ENCODE measurements around the gene LYPLAL1. TPM values are rescaled to one million over a fixed set of nuclear protein-coding genes. Genes with fewer than 3 reads are reported as not detected.

LYPLAL1 gene
- total and polyA plus RNA-seq, 7 donors: 4.6 to 44.6 (median 29.3) TPM

DNA sequence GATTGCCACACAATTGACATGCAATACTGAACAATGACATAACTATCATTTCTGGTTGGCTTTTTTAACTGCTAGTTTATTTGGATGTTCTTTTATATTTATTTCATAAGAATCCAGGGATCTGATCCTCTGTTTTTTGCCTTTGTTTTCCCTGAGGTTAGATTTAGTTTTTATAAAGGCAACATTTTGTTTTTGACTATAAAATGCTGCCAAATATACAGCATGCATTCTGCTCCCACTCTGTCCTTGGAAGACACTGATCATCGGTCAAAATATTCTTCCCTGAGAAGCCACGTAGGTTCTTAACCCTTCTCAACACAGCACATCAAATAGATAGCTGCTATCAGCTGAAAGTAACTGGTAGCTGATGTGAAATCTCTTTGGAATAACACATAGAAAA, 52.5 kb downstream of the LYPLAL1 start:
- no peak for DNase-seq
- Histone ChIP-seq H3K9me3 (no peaks in the 10 kb centered on the region), H3K4me3 (no peak overlapping the region), H3K4me1 (no peaks in the 10 kb centered on the region), H3K27me3 (ENCODE audit: insufficient read depth in 3 of 3, low read length in 2 of 3) (no peaks in the 10 kb centered on the region), H3K36me3 (ENCODE audit: insufficient read depth in 1 of 2, low read depth in 1 of 2) (peaks cover 0 to 45% of the 10 kb centered on the region in 2 donors), H3K27ac (no peak overlapping the region)
- WGBS, 3 donors: 70 to 80% (median 71%) methylated on average over 2 of the region's 2 CpGs
- intact Hi-C loops (cut with DNase I): no loop called here
- ATAC-seq: no peak
- TF ChIP-seq, protein P1, sequence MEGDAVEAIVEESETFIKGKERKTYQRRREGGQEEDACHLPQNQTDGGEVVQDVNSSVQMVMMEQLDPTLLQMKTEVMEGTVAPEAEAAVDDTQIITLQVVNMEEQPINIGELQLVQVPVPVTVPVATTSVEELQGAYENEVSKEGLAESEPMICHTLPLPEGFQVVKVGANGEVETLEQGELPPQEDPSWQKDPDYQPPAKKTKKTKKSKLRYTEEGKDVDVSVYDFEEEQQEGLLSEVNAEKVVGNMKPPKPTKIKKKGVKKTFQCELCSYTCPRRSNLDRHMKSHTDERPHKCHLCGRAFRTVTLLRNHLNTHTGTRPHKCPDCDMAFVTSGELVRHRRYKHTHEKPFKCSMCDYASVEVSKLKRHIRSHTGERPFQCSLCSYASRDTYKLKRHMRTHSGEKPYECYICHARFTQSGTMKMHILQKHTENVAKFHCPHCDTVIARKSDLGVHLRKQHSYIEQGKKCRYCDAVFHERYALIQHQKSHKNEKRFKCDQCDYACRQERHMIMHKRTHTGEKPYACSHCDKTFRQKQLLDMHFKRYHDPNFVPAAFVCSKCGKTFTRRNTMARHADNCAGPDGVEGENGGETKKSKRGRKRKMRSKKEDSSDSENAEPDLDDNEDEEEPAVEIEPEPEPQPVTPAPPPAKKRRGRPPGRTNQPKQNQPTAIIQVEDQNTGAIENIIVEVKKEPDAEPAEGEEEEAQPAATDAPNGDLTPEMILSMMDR (IDR thresholded peaks at IDR 0.05): no peak

DNA sequence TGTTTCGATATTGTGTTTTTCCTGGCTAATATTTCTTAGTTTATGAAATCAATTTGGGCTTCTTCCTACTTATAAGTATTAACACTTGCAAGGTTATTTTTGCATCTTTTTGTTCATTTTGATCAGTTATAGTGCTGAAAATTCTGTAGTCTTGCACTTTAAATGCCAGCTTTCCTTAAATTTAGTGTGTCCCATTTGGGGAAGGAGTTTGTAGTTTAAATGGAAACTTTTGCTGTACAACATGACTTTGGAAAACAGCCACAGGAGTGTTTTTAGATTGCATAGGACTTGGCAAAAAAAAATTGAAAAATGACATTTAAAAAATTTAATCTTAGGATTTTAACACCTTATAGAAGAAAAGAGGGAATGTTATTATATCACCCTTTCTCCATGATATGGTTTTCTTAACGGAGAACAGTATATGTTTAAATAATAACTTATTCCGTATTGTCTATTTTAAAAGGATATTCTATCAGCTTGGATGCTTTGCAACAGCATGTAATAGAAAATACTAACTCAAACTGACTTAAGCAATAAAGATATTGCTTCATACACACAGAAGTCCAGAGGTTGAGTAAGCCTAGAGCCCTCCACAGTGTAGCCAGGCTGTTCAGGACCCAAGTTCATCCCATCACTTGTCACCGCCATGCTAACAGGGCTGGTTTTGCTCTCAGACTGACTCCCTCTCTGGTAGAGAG, 53.8 kb downstream of the LYPLAL1 start:
- 65 to 87% (median 68%) methylated on average over 4 of the region's 4 CpGs for WGBS, 3 donors
- no peak overlapping the region for H3K27ac ChIP-seq

DNA sequence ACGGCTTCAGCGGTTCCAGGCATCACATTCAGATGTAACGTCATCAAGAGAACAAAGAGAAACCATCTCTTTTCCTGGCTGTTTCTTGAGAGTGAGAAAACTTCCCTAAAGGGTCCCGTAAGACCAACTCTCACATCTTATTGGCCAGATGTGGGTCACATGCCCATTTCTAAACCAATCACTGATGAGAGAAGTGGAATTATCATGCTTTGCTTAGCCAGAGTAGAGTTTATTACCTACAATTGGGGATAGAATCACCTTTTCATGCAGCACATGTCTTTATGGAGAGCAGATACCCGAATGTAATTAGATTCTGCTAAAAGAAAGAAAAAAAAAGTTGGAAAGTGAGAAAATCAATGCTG, 54.4 kb downstream of the LYPLAL1 start:
- H3K9me3 ChIP-seq: no peaks in the 10 kb centered on the region
- no peak overlapping the region for H3K27ac ChIP-seq
- TF ChIP-seq, protein P1 (IDR thresholded peaks at IDR 0.05): no peak
- no peaks in the 10 kb centered on the region for H3K4me1 ChIP-seq
- H3K27me3 ChIP-seq (ENCODE audit: insufficient read depth in 3 of 3, low read length in 2 of 3): no peaks in the 10 kb centered on the region
- DNase-seq (no peak), ATAC-seq (no peak)
- intact Hi-C loops (cut with DNase I): no loop called here
- peaks cover 0 to 49% of the 10 kb centered on the region in 2 donors for H3K36me3 ChIP-seq (ENCODE audit: insufficient read depth in 1 of 2, low read depth in 1 of 2)
- WGBS, 3 donors: 95 to 96% (median 96%) methylated on average over 5 of the region's 5 CpGs
- no peak overlapping the region for H3K4me3 ChIP-seq

More for the DNA sequence above, 53.8 kb downstream of the LYPLAL1 start:
- intact Hi-C loops (cut with DNase I): no loop called here
- no peak for DNase-seq
- Histone ChIP-seq H3K4me3 (no peak overlapping the region), H3K4me1 (no peaks in the 10 kb centered on the region), H3K36me3 (ENCODE audit: insufficient read depth in 1 of 2, low read depth in 1 of 2) (peaks cover 0 to 49% of the 10 kb centered on the region in 2 donors), H3K9me3 (no peaks in the 10 kb centered on the region), H3K27me3 (ENCODE audit: insufficient read depth in 3 of 3, low read length in 2 of 3) (no peaks in the 10 kb centered on the region)
- no peak for ATAC-seq
- TF ChIP-seq, protein P1 (IDR thresholded peaks at IDR 0.05): no peak

DNA sequence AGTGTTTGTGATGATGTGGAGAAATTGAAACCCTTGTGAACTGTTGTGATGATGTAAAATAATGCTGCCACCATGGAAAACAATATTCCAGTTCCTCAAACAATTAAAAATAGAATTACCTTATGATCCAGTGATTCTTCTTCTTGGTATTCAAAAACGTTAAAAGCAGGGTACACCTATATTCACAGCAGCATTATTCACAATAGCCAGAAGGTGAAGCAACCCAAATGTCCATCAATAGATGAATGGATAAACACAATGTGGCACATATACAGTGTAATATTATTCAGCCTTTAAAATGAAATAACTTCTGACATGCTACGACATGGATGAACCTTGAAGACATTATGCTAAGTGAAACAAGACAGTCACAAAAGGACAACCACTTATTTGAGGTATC, 59.2 kb downstream of the LYPLAL1 start:
- Histone ChIP-seq H3K4me1 (no peaks in the 10 kb centered on the region), H3K4me3 (no peak overlapping the region), H3K9me3 (no peaks in the 10 kb centered on the region), H3K27ac (no peak overlapping the region), H3K27me3 (ENCODE audit: insufficient read depth in 3 of 3, low read length in 2 of 3) (no peaks in the 10 kb centered on the region), H3K36me3 (ENCODE audit: insufficient read depth in 1 of 2, low read depth in 1 of 2) (peaks cover 0 to 37% of the 10 kb centered on the region in 2 donors)
- 81 to 86% (median 84%) methylated on average over 2 of the region's 2 CpGs for WGBS, 3 donors
- intact Hi-C loops (cut with DNase I): no loop called here
- DNase-seq: no peak
- TF ChIP-seq, protein P1 (IDR thresholded peaks at IDR 0.05): no peak
- ATAC-seq: no peak

All from psoas muscle (tissue), 8 donors.